CD4-positive, alpha-beta T cell treated with Interleukin-17A for 1 hour (primary cell): ENCODE measurements around the gene OR4F15.
"Not testable (repeated sequence)": the region's sequence is repeated elsewhere in the genome, so short reads cannot be mapped to it uniquely, and the experiment has no call there.

Experiments
- DNase-seq: peaks from one replicate; pipeline ENCODE4 v3.0.0-alpha.2; 2020

OR4F15 gene

GRCh38 chr15:101811902-101812301 lies at the start of gene OR4F15:
OR4F15 (plus strand) TSS chr15:101812202; CDS start chr15:101818187, 5,985 bp downstream.
- no peak for DNase-seq

- not testable (repeated sequence) for DNase-seq
Measured at GRCh38 chr15:101764669-101765339, 47.2 kb upstream of the OR4F15 start.

- not testable (repeated sequence) for DNase-seq
Measured at GRCh38 chr15:101765340-101765671, 46.7 kb upstream of the OR4F15 start.

GRCh38 chr15:101765772-101766456 lies 46.1 kb upstream of the OR4F15 start:
- DNase-seq, result no peak

GRCh38 chr15:101767083-101767640 lies 44.8 kb upstream of the OR4F15 start:
- DNase-seq, result not testable (repeated sequence)

GRCh38 chr15:101772921-101773320 lies 39.1 kb upstream of the OR4F15 start:
- no peak for DNase-seq

- DNase-seq, result peak; percentile 4
Measured at GRCh38 chr15:101773496-101774100, 38.4 kb upstream of the OR4F15 start.

GRCh38 chr15:101775136-101775535 lies 36.9 kb upstream of the OR4F15 start:
- no peak for DNase-seq

GRCh38 chr15:101778576-101778975 lies 33.4 kb upstream of the OR4F15 start:
- not testable (repeated sequence) for DNase-seq

GRCh38 chr15:101780225-101780624 lies 31.8 kb upstream of the OR4F15 start:
- DNase-seq, result not testable (repeated sequence)

- no peak for DNase-seq
Measured at GRCh38 chr15:101781928-101782327, 30.1 kb upstream of the OR4F15 start.

GRCh38 chr15:101784644-101785043 lies 27.4 kb upstream of the OR4F15 start:
- no peak for DNase-seq

GRCh38 chr15:101786422-101786821 lies 25.6 kb upstream of the OR4F15 start:
- not testable (repeated sequence) for DNase-seq

- DNase-seq, result not testable (repeated sequence)
Measured at GRCh38 chr15:101788001-101788400, 24.0 kb upstream of the OR4F15 start.

GRCh38 chr15:101788503-101789269 lies 23.3 kb upstream of the OR4F15 start:
- DNase-seq, result not testable (repeated sequence)

- DNase-seq, result not testable (repeated sequence)
Measured at GRCh38 chr15:101790748-101791147, 21.3 kb upstream of the OR4F15 start.

GRCh38 chr15:101793981-101794380 lies 18.0 kb upstream of the OR4F15 start:
- DNase-seq, result not testable (repeated sequence)

- no peak for DNase-seq
Measured at GRCh38 chr15:101795455-101795854, 16.5 kb upstream of the OR4F15 start.

GRCh38 chr15:101799665-101800064 lies 12.3 kb upstream of the OR4F15 start:
- DNase-seq, result no peak

GRCh38 chr15:101801048-101801447 lies 11.0 kb upstream of the OR4F15 start:
- no peak for DNase-seq

- no peak for DNase-seq
Measured at GRCh38 chr15:101803209-101803608, 8.8 kb upstream of the OR4F15 start, which contains the start of gene OR4F6. OR4F6 (plus strand) TSS chr15:101803509; CDS start chr15:101805720, 2,211 bp downstream.

- DNase-seq, result no peak
Measured at GRCh38 chr15:101803676-101804075, 8.3 kb upstream of the OR4F15 start.

GRCh38 chr15:101804375-101804774 lies 7.6 kb upstream of the OR4F15 start:
- no peak for DNase-seq
